B cell (primary cell): ENCODE measurements around the gene SWT1. TPM values are rescaled to one million over a fixed set of nuclear protein-coding genes. Genes with fewer than 3 reads are reported as not detected.

Source experiments
- ATAC-seq: fragments of 200-7000 bp; cut with Tn5 transposase; one replicate; pipeline ENCODE4 v1.10.0; 2021; ENCODE audit warnings: low read depth, mild to moderate bottlenecking, moderate number of reproducible peaks, moderate library complexity
- CTCF ChIA-PET: fragments of 350-600 bp; sonication (Branson Sonifier 250); formaldehyde crosslinking; loops from one replicate; lab custom pipeline; 2021; ENCODE audit warnings: antibody characterized with exemption, inconsistent platforms; lab: Charles Lee
- POLR2A ChIA-PET: fragments of 350-600 bp; sonication (Branson Sonifier 250); formaldehyde crosslinking; loops from one replicate; lab custom pipeline; 2021; ENCODE audit warnings: antibody characterized with exemption; lab: Charles Lee
- DNase-seq: peaks from one replicate; pipeline ENCODE4 v3.0.0; 2013
- H2AFZ ChIP-seq: 2 replicates; pipeline ENCODE4 v1.6.1; 2012; ENCODE audit warnings: mild to moderate bottlenecking, low read depth, low read length; ENCODE audit not compliant: insufficient read depth, poor library complexity, severe bottlenecking
- H3K27ac ChIP-seq, 2 donors: 1 replicate in 1 of 2; 2 replicates in 1 of 2; pipeline ENCODE4 v1.5.1; 2012 to 2013; ENCODE audit warnings: low read length in 2 of 2, mild to moderate bottlenecking in 2 of 2, moderate library complexity in 1 of 2
- H3K27me3 ChIP-seq, 4 experiments: fragments of 200-600 bp in 1 of 4; sonication (generic) in 1 of 4; replicated peaks in 1 of 4; 1 replicate in 2 of 4; 2 replicates in 2 of 4; pipeline versions ENCODE4 v1.6.1 to v1.7.0; 2013 to 2016; ENCODE audit warnings: low read length in 3 of 4, mild to moderate bottlenecking in 2 of 4, mixed read lengths in 1 of 4, moderate library complexity in 1 of 4; ENCODE audit not compliant: insufficient read depth in 4 of 4, control insufficient read depth in 3 of 4; ENCODE audit errors: control extremely low read depth in 1 of 4
- H3K36me3 ChIP-seq, 2 experiments: replicated peaks in 1 of 2; 1 replicate in 1 of 2; 2 replicates in 1 of 2; pipeline versions ENCODE4 v1.6.1 to v1.7.1; 2013; ENCODE audit warnings: low read length in 1 of 2; ENCODE audit not compliant: insufficient read depth in 2 of 2, control insufficient read depth in 1 of 2; ENCODE audit errors: control extremely low read depth in 1 of 2, extremely low read depth in 1 of 2
- H3K4me1 ChIP-seq, 2 donors: fragments of 200-600 bp in 1 of 2; sonication (generic) in 1 of 2; 1 replicate in 1 of 2; 2 replicates in 1 of 2; pipeline versions ENCODE4 v1.5.1 to v1.6.1; 2013 to 2017; ENCODE audit warnings: low read length in 2 of 2; ENCODE audit not compliant: control insufficient read depth in 2 of 2, insufficient read depth in 2 of 2
- H3K4me2 ChIP-seq: replicated peaks from 2 replicates; pipeline ENCODE3; 2012; ENCODE audit warnings: mild to moderate bottlenecking, low read depth, low read length; ENCODE audit not compliant: poor library complexity, severe bottlenecking
- H3K4me3 ChIP-seq, 5 experiments: fragments of 200-600 bp in 1 of 5; sonication (generic) in 1 of 5; 1 replicate in 3 of 5; 2 replicates in 2 of 5; pipeline versions ENCODE4 v1.5.1 to v1.7.0; 2011 to 2016; ENCODE audit warnings: low read length in 4 of 5, mild to moderate bottlenecking in 4 of 5, low read depth in 2 of 5, control low read depth in 1 of 5, moderate library complexity in 1 of 5; ENCODE audit not compliant: insufficient read depth in 1 of 5; ENCODE audit errors: control extremely low read depth in 1 of 5, extremely low read depth in 1 of 5
- H3K79me2 ChIP-seq: fragments of 200-600 bp; sonication (generic); one replicate; pipeline ENCODE4 v1.6.0; 2016; ENCODE audit warnings: low read length; ENCODE audit not compliant: control insufficient read depth, insufficient read depth
- H3K9ac ChIP-seq: fragments of 200-600 bp; sonication (generic); 2 replicates; pipeline ENCODE4 v1.6.1; 2017; ENCODE audit warnings: mild to moderate bottlenecking, low read length, moderate library complexity
- H3K9me3 ChIP-seq, 3 donors: one replicate each; pipeline versions ENCODE4 v1.6.1 to v1.7.1; 2013; ENCODE audit warnings: low read length in 2 of 3; ENCODE audit not compliant: control insufficient read depth in 2 of 3, insufficient read depth in 1 of 3; ENCODE audit errors: control extremely low read depth in 1 of 3
- H4K20me1 ChIP-seq: 2 replicates; pipeline ENCODE4 v1.6.0; 2012; ENCODE audit warnings: mild to moderate bottlenecking, low read length; ENCODE audit not compliant: insufficient read depth, control insufficient read depth, poor library complexity, severe bottlenecking
- H3K27ac Mint-ChIP-seq: one replicate; pipeline ENCODE4 v1.8.0; 2021; ENCODE audit warnings: mixed read lengths
- H3K27me3 Mint-ChIP-seq: one replicate; pipeline ENCODE4 v1.8.0; 2021; ENCODE audit warnings: mixed read lengths
- H3K4me1 Mint-ChIP-seq: one replicate; pipeline ENCODE4 v1.8.0; 2021; ENCODE audit warnings: mixed read lengths
- H3K4me3 Mint-ChIP-seq: one replicate; pipeline ENCODE4 v1.8.0; 2021; ENCODE audit warnings: mixed read lengths
- H3K9me3 Mint-ChIP-seq: one replicate; pipeline ENCODE4 v1.8.0; 2022; ENCODE audit warnings: mixed read lengths; ENCODE audit not compliant: insufficient read depth
- EZH2 ChIP-seq: IDR thresholded peaks from 2 replicates; pipeline ENCODE4 v1.6.1; 2012; ENCODE audit warnings: borderline replicate concordance, low read depth, mild to moderate bottlenecking, moderate library complexity, low read length; ENCODE audit not compliant: insufficient read depth, poor library complexity, severe bottlenecking
- WGBS: methylation state at CpG from one replicate; pipeline ENCODE4 v1.1.5; 2013; ENCODE audit warnings: missing lambda C conversion rate; ENCODE audit not compliant: insufficient coverage; 5-methylcytosine and 5-hydroxymethylcytosine counted together
- intact Hi-C: fragments of 100-400 bp; cut with micrococcal nuclease; formaldehyde crosslinking; loops from one replicate; pipeline ENCODE4 v1.10.0; 2022
- polyA plus RNA-seq: library from polyadenylated mRNA; depleted of rRNA; stranded (reverse); fragments of >200 nt; gene quantifications from 2 replicates; pipeline ENCODE4 v1.2.3, GENCODE V29; 2012
- total RNA-seq, 2 donors: library from RNA; stranded (reverse); fragments of 120-200 nt in 1 of 2; gene quantifications; 1 replicate in 1 of 2; 2 replicates in 1 of 2; pipeline versions ENCODE4 v1.2.3 to v1.2.4, GENCODE V29; 2013 to 2022
- TF ChIP-seq, protein P1 (sequence below): fragments of 200-600 bp; IDR thresholded peaks from one replicate; pipeline ENCODE4 v1.8.0; 2022; ENCODE audit warnings: antibody characterized with exemption, mild to moderate bottlenecking

SWT1 gene
- total and polyA plus RNA-seq, 2 donors (not counting 1 experiment from before 2014, with no cell fraction given) = 2.1 to 8.5 TPM

GRCh38 chr1:185144233-185144632 is 12.7 kb upstream of the SWT1 start:
- Histone ChIP-seq H3K9ac (no peak overlapping the region), H2AFZ (no peak overlapping the region), H3K4me2 (no peak overlapping the region), H3K27ac (no peak overlapping the region), H3K4me3 (no peak overlapping the region), H3K9me3 (no peaks in the 10 kb centered on the region), H3K4me1 (no peaks in the 10 kb centered on the region), H3K27me3 (no peaks in the 10 kb centered on the region), H3K79me2 (no peaks in the 10 kb centered on the region), H3K36me3 (peaks cover 25 to 54% of the 10 kb centered on the region in 2 experiments), H4K20me1 (no peaks in the 10 kb centered on the region)
- no peak for DNase-seq
- ChIA-PET CTCF (interaction anchor here (1.8 kb wide), 1 partner anchor 26 kb away, joined by 6 read pairs; no protein-coding TSS in a partner anchor), POLR2A (no interaction called here)
- Mint-ChIP-seq H3K4me1 (no peaks in the 10 kb centered on the region), H3K4me3 (no peak overlapping the region), H3K27me3 (no peaks in the 10 kb centered on the region), H3K9me3 (no peaks in the 10 kb centered on the region), H3K27ac (no peak overlapping the region)
- ATAC-seq = no peak
- intact Hi-C loops = no loop called here
- no peak for TF ChIP-seq EZH2
- TF ChIP-seq, protein P1, sequence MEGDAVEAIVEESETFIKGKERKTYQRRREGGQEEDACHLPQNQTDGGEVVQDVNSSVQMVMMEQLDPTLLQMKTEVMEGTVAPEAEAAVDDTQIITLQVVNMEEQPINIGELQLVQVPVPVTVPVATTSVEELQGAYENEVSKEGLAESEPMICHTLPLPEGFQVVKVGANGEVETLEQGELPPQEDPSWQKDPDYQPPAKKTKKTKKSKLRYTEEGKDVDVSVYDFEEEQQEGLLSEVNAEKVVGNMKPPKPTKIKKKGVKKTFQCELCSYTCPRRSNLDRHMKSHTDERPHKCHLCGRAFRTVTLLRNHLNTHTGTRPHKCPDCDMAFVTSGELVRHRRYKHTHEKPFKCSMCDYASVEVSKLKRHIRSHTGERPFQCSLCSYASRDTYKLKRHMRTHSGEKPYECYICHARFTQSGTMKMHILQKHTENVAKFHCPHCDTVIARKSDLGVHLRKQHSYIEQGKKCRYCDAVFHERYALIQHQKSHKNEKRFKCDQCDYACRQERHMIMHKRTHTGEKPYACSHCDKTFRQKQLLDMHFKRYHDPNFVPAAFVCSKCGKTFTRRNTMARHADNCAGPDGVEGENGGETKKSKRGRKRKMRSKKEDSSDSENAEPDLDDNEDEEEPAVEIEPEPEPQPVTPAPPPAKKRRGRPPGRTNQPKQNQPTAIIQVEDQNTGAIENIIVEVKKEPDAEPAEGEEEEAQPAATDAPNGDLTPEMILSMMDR = no peak

DNA sequence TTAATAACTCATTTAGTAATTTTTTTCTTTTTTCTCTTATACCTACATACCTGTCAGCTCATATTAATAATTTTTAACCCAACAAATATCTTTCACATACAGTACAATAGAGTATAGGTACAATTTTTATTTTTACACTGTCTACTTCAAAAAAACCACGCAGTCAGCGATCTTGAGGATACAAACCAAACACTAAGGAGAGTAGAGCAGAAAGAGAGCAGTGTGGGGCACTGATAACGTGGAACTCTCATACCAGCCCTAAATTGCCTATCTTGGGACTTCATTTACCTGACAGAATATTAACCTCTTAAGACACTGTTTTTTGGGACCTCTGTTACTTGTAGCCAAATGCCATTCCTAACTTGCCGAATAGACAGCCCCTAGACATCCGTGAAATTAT is 5.8 kb upstream of the SWT1 start:
- Histone ChIP-seq H2AFZ (no peak overlapping the region), H4K20me1 (no peaks in the 10 kb centered on the region), H3K27ac (no peak overlapping the region), H3K9ac (no peak overlapping the region), H3K27me3 (no peaks in the 10 kb centered on the region), H3K79me2 (peaks cover 52% of the 10 kb centered on the region), H3K36me3 (peaks cover 15 to 39% of the 10 kb centered on the region in 2 experiments), H3K4me3 (no peak overlapping the region), H3K9me3 (no peaks in the 10 kb centered on the region), H3K4me1 (peaks cover 4 to 30% of the 10 kb centered on the region in 2 donors), H3K4me2 (no peak overlapping the region)
- TF ChIP-seq EZH2 = no peak
- TF ChIP-seq, protein P1 = no peak
- ChIA-PET CTCF (no interaction called here), POLR2A (no interaction called here)
- WGBS = no CpG with 5 or more reads among the region's 5 CpGs
- ATAC-seq (no peak), DNase-seq (no peak)
- intact Hi-C loops = no loop called here
- peaks cover 35% of the 10 kb centered on the region for H3K4me1 Mint-ChIP-seq
- H3K27ac Mint-ChIP-seq = no peak overlapping the region
- no peaks in the 10 kb centered on the region for H3K27me3 Mint-ChIP-seq
- H3K4me3 Mint-ChIP-seq = no peak overlapping the region
- no peaks in the 10 kb centered on the region for H3K9me3 Mint-ChIP-seq
